HEK293T (cell line): ENCODE results near the gene PIAS1.
A peak's percentile ranks its signal among the peaks of the same experiment; 100 is the strongest.
"Not testable (repeated sequence)": the region's sequence is repeated elsewhere in the genome, so short reads cannot be mapped to it uniquely, and the experiment has no call there.

Experiments
- CTCF ChIA-PET: fragments of 350-600 bp; formaldehyde crosslinking; extraction: SDS; loops from one replicate; lab custom pipeline; 2021; ENCODE audit warnings: antibody characterized with exemption, inconsistent platforms; lab: Yijun Ruan, JAX
- POLR2A ChIA-PET: fragments of 350-600 bp; formaldehyde crosslinking; extraction: SDS; loops from one replicate; lab custom pipeline; 2020; ENCODE audit warnings: antibody characterized with exemption, inconsistent platforms; lab: Yijun Ruan, JAX
- DNase-seq: peaks from one replicate; pipeline ENCODE4 v3.0.0; 2012; ENCODE audit warnings: mixed read lengths; ENCODE audit errors: extremely low spot score
- FOXK2 ChIP-seq: fragments of 450-650 bp; IDR thresholded peaks from 2 replicates; pipeline ENCODE4 v1.6.1; 2016; ENCODE audit warnings: mild to moderate bottlenecking
- HDGF ChIP-seq: fragments of 450-650 bp; IDR thresholded peaks from 2 replicates; pipeline ENCODE4 v1.6.1; 2017; ENCODE audit warnings: antibody characterized with exemption, borderline replicate concordance
- LEF1 ChIP-seq: fragments of 450-650 bp; IDR thresholded peaks from 2 replicates; pipeline ENCODE4 v1.6.1; 2017; ENCODE audit warnings: mild to moderate bottlenecking, borderline replicate concordance
- NFRKB ChIP-seq: fragments of 450-650 bp; IDR thresholded peaks from 2 replicates; pipeline ENCODE4 v1.6.1; 2016; ENCODE audit warnings: mild to moderate bottlenecking, moderate library complexity
- PKNOX1 ChIP-seq: fragments of 450-650 bp; IDR thresholded peaks from 2 replicates; pipeline ENCODE4 v1.6.1; 2016
- SP1 ChIP-seq: fragments of 450-650 bp; IDR thresholded peaks from 2 replicates; pipeline ENCODE4 v1.6.1; 2017
- SUZ12 ChIP-seq: fragments of 450-650 bp; IDR thresholded peaks from 2 replicates; pipeline ENCODE4 v1.6.1; 2016; ENCODE audit warnings: mild to moderate bottlenecking
- ZNF384 ChIP-seq: fragments of 450-650 bp; IDR thresholded peaks from 2 replicates; pipeline ENCODE4 v1.6.1; 2016

The PIAS1 gene

GRCh38 chr15:68234060-68234459 lies 179.9 kb downstream of the PIAS1 start:
- no peak for DNase-seq
- POLR2A ChIA-PET = no interaction called here
- TF ChIP-seq NFRKB = no peak
- CTCF ChIA-PET = no interaction called here

- POLR2A ChIA-PET, DNase-seq: not testable (repeated sequence)
- CTCF ChIA-PET = interaction anchor here (1.2 kb wide), 1 partner anchor 40 kb away, joined by 3 read pairs; no protein-coding TSS in a partner anchor
Measured at GRCh38 chr15:68234520-68234919, 180.4 kb downstream of the PIAS1 start.

DNA sequence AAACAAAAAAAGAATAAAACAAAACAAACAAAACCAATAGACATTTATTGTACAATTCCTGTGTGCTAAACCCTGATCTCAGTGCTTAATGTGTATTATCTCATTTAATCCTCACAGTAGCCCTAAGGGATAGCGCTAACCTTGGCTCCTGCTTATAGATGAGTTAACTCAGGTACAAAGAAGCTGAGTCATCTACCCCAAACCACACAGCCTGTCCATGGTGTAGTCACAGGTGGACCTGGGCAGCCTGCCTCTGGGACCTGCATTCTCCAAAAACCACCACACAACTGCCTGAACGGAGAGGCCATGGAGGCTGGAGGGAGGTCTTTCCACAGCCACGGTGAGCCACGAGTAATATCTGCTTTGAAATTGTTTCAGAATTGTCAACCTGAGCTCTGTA lies 180.9 kb downstream of the PIAS1 start:
- TF ChIP-seq SP1 (no peak), PKNOX1 (no peak), SUZ12 (no peak)
- ChIA-PET POLR2A (no interaction called here), CTCF (interaction anchor here (1.2 kb wide), 1 partner anchor 40 kb away, joined by 3 read pairs; no protein-coding TSS in a partner anchor)
- DNase-seq = no peak

DNA sequence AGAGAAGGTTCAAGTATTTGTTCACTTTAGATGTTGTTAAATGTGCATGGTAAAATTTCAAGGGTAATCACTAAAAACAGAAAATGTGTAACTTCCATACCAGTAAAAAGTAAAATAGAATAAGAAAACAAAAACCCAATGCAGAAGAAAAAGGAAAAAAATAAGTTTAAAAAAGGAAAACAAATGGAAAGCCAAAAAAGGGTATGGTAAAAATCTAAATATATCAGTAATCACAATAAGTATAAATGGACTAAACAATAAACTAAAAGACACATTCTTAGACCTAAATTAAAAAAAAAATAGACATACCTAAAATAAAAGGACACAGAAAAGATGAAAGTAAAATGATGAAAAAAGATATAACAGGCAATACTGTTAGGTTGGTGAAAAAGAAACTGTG lies 184.9 kb downstream of the PIAS1 start:
- CTCF ChIA-PET = no interaction called here

GRCh38 chr15:68241088-68241935 lies 187.2 kb downstream of the PIAS1 start:
- CTCF ChIA-PET = interaction anchor here (0.6 kb wide), 1 partner anchor 17 kb away, joined by 3 read pairs; no protein-coding TSS in a partner anchor
- DNase-seq = no peak
- POLR2A ChIA-PET = interaction anchor here (1.1 kb wide), 1 partner anchor 36 kb away, joined by 3 read pairs; the partner anchor contains the start of gene FEM1B
- TF ChIP-seq HDGF = no peak
- TF ChIP-seq FOXK2 = no peak

More for the DNA sequence above, 184.9 kb downstream of the PIAS1 start:
- POLR2A ChIA-PET = no interaction called here
- no peak for TF ChIP-seq LEF1
- TF ChIP-seq HDGF = no peak
- TF ChIP-seq ZNF384 = peak; percentile 26; the same call in 1 of the 2 replicates
- no peak for DNase-seq
